GM23248 (cell line): ENCODE results near the gene NFATC2. TPM values are rescaled to one million over a fixed set of nuclear protein-coding genes. Genes with fewer than 3 reads are reported as not detected.

Source experiments
- DNase-seq: peaks from one replicate; pipeline ENCODE4 v3.0.0-alpha.2; 2015
- H2AFZ ChIP-seq: fragments of 200-600 bp; sonication (generic); 2 replicates; pipeline ENCODE4 v1.6.1; 2016; ENCODE audit warnings: antibody characterized with exemption
- H3F3A ChIP-seq: fragments of 200-600 bp; sonication (generic); 2 replicates; pipeline ENCODE4 v1.6.1; 2016; ENCODE audit warnings: mild to moderate bottlenecking, antibody characterized with exemption, mixed run types; ENCODE audit not compliant: insufficient read depth
- H3K27ac ChIP-seq: fragments of 200-600 bp; sonication (generic); 2 replicates; pipeline ENCODE4 v1.5.1; 2016; ENCODE audit warnings: mild to moderate bottlenecking
- H3K27me3 ChIP-seq: fragments of 200-600 bp; sonication (generic); replicated peaks from 2 replicates; pipeline ENCODE4 v1.6.1; 2016; ENCODE audit warnings: mild to moderate bottlenecking; ENCODE audit not compliant: insufficient read depth
- H3K36me3 ChIP-seq: fragments of 200-600 bp; sonication (generic); 2 replicates; pipeline ENCODE4 v1.6.1; 2016; ENCODE audit warnings: low read depth, mild to moderate bottlenecking
- H3K4me1 ChIP-seq: fragments of 200-600 bp; sonication (generic); 2 replicates; pipeline ENCODE4 v1.6.1; 2016; ENCODE audit warnings: mild to moderate bottlenecking; ENCODE audit not compliant: insufficient read depth
- H3K4me2 ChIP-seq: fragments of 200-600 bp; sonication (generic); one replicate; pipeline ENCODE4 v1.6.1; 2016; ENCODE audit warnings: mild to moderate bottlenecking; ENCODE audit not compliant: unreplicated experiment
- H3K4me3 ChIP-seq: fragments of 200-600 bp; sonication (generic); 2 replicates; pipeline ENCODE4 v1.5.1; 2016; ENCODE audit warnings: mild to moderate bottlenecking
- H3K79me2 ChIP-seq: fragments of 200-600 bp; sonication (generic); 2 replicates; pipeline ENCODE4 v1.6.1; 2016; ENCODE audit warnings: mild to moderate bottlenecking; ENCODE audit not compliant: insufficient read depth
- H3K9ac ChIP-seq: fragments of 200-600 bp; sonication (generic); 2 replicates; pipeline ENCODE4 v1.6.1; 2016; ENCODE audit warnings: mild to moderate bottlenecking
- H3K9me2 ChIP-seq: fragments of 200-600 bp; sonication (generic); 2 replicates; pipeline ENCODE4 v1.6.1; 2016; ENCODE audit warnings: mixed run types, mild to moderate bottlenecking, moderate library complexity; ENCODE audit not compliant: insufficient read depth
- H3K9me3 ChIP-seq: fragments of 200-600 bp; sonication (generic); one replicate; pipeline ENCODE4 v1.6.1; 2017; ENCODE audit warnings: low read depth
- H4K20me1 ChIP-seq: fragments of 200-600 bp; sonication (generic); 2 replicates; pipeline ENCODE4 v1.6.0; 2016; ENCODE audit not compliant: insufficient read depth
- EZH2 ChIP-seq: fragments of 200-600 bp; sonication (generic); IDR thresholded peaks from 2 replicates; pipeline ENCODE4 v1.6.1; 2018; ENCODE audit warnings: antibody characterized with exemption, mild to moderate bottlenecking; ENCODE audit not compliant: insufficient read depth, poor library complexity, severe bottlenecking
- EZH2phosphoT487 ChIP-seq: fragments of 200-600 bp; sonication (generic); IDR thresholded peaks from 2 replicates; pipeline ENCODE4 v1.6.1; 2018; ENCODE audit warnings: antibody characterized with exemption, moderate library complexity, mild to moderate bottlenecking, low read depth; ENCODE audit not compliant: insufficient read depth
- WGBS, 2 experiments: methylation state at CpG; one replicate each; pipeline ENCODE4 v1.1.6; 2015 to 2017; ENCODE audit warnings: low lambda C conversion rate in 2 of 2, low coverage in 1 of 2; ENCODE audit errors: missing lambda C conversion rate in 2 of 2; 5-methylcytosine and 5-hydroxymethylcytosine counted together
- in situ Hi-C: fragments of 300-500 bp; cut with MboI; formaldehyde crosslinking; loops from 2 replicates; pipeline ENCODE4 v1.15.0; 2020
- polyA plus RNA-seq: library from polyadenylated mRNA; unstranded; fragments of >200 nt; fragmentation: Nextera tagmentation; extraction: Ambion mirVana; gene quantifications from 2 replicates; pipeline ENCODE4 v1.2.1, GENCODE V29; 2016
- total RNA-seq: library from RNA; depleted of rRNA; stranded (reverse); fragments of >200 nt; shearing (Covaris generic); gene quantifications from 2 replicates; pipeline ENCODE4 v1.2.3, GENCODE V29; 2014

Gene NFATC2
- total and polyA plus RNA-seq, 2 experiments from 2014 or later = 0.11 to 0.14 TPM

DNA sequence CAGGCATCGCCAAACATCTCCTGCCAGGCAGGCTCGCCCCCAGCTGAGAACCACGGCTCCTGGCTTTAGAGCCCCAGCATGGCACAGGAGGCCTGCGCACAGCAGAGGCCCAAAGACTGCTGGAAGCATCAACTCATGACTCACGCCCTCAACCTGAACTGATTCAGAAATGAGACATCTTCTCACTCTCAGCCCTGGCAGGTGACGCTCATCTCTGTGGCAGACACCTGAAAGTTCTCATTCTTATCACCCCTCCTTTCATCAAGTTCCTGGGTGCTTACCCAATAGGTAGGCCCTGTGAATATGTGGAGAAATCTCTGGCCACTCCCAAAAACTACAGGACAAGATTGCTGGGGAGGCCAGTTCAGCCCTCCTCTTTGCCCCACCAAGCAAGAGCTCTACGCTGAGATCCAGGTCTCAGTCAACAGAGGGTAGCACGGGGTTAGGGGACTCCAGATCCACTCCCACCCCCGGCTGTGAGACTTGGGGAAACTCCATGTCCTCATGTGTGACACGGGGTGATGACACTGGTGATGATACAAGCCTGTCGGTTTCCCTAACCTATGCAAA is 11.3 kb downstream of the NFATC2 start:
- Histone ChIP-seq H3K27me3 (no peaks in the 10 kb centered on the region), H3K9me2 (no peaks in the 10 kb centered on the region), H3K4me1 (peaks cover 20% of the 10 kb centered on the region), H3K79me2 (no peaks in the 10 kb centered on the region), H3F3A (peaks cover 7% of the 10 kb centered on the region), H3K27ac (no peak overlapping the region), H3K4me2 (no peak overlapping the region), H3K9ac (no peak overlapping the region), H2AFZ (no peak overlapping the region), H3K4me3 (no peak overlapping the region), H3K36me3 (no peaks in the 10 kb centered on the region), H3K9me3 (no peaks in the 10 kb centered on the region), H4K20me1 (no peaks in the 10 kb centered on the region)
- 93 to 95% methylated on average over 11 of the region's 11 CpGs for WGBS, 2 experiments
- DNase-seq = peak; percentile 24
- no peak for TF ChIP-seq EZH2phosphoT487
- no peak for TF ChIP-seq EZH2
- in situ Hi-C loops = no loop called here

DNA sequence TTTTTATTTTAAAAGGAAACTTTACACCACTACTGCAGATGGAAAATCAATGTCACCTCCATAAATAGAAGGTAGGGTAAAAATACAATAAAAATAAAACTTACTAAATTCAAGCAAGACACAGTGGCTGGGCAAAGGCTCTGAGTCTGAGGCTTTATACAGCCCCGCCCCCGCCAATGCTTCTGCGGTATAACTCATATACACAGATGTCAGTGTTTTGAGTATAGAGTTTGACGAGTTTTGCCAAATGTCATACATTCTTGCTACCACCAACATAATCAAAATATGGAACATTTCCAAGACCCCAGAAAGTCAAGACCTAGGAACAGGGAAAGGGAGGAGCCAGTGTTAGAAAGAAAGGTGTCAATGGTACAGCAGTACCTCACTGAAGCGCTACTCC is 12.8 kb downstream of the NFATC2 start:
- no peak overlapping the region for H3K4me3 ChIP-seq
- H3K36me3 ChIP-seq = no peaks in the 10 kb centered on the region
- no peak overlapping the region for H3K27ac ChIP-seq
- 90 to 93% methylated on average over 5 of the region's 5 CpGs for WGBS, 2 experiments
- no peak overlapping the region for H3K9ac ChIP-seq
- DNase-seq = no peak
- no peak overlapping the region for H2AFZ ChIP-seq
- H3K79me2 ChIP-seq = no peaks in the 10 kb centered on the region
- no peak overlapping the region for H3K4me2 ChIP-seq
- in situ Hi-C loops = no loop called here
- no peak for TF ChIP-seq EZH2phosphoT487
- TF ChIP-seq EZH2 = no peak
- no peaks in the 10 kb centered on the region for H3K27me3 ChIP-seq
- H3K9me2 ChIP-seq = no peaks in the 10 kb centered on the region
- H3K4me1 ChIP-seq = peaks cover 20% of the 10 kb centered on the region
- no peaks in the 10 kb centered on the region for H4K20me1 ChIP-seq
- no peaks in the 10 kb centered on the region for H3K9me3 ChIP-seq
- H3F3A ChIP-seq = peaks cover 7% of the 10 kb centered on the region

DNA sequence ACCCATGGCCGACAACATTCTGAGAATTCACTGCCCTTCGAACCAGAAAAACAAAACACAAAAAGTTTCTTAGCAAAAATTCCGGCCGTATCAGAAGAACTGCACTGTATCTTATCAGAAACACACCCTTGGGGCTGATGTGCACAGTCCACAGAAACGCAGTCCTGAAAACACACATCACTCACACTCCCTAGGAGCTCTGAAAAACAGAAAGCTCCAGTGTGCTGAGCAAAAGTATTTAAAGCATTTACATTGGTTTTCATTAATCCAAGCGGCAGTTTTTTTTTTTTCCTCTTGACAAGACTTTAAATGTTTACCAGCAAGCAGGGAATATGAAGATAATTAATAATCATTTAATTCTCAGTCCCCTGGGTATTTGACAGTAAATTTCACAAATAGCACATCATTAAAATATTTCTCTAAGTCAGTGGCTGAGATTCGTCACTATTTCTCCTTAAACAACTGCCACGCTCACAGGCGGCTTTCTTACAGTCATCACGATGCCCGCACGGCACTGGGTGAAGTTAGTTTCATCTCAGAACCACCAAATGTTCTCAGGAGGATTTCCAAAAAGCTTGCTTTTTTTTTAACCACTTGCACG is 13.3 kb downstream of the NFATC2 start:
- TF ChIP-seq EZH2phosphoT487 = no peak
- TF ChIP-seq EZH2 = no peak
- H3K9me2 ChIP-seq = no peaks in the 10 kb centered on the region
- H3K4me3 ChIP-seq = no peak overlapping the region
- no peak overlapping the region for H3K4me2 ChIP-seq
- no peaks in the 10 kb centered on the region for H3K79me2 ChIP-seq
- in situ Hi-C loops = no loop called here
- H3K4me1 ChIP-seq = peaks cover 20% of the 10 kb centered on the region
- no peaks in the 10 kb centered on the region for H3K27me3 ChIP-seq
- H3K36me3 ChIP-seq = no peaks in the 10 kb centered on the region
- peak; percentile 13 for DNase-seq
- no peak overlapping the region for H3K27ac ChIP-seq
- no peaks in the 10 kb centered on the region for H4K20me1 ChIP-seq
- H3K9me3 ChIP-seq = no peaks in the 10 kb centered on the region
- WGBS, 2 experiments = 85 to 86% methylated on average over 13 of the region's 13 CpGs
- H3F3A ChIP-seq = peaks cover 7% of the 10 kb centered on the region
- H2AFZ ChIP-seq = no peak overlapping the region
- H3K9ac ChIP-seq = no peak overlapping the region

DNA sequence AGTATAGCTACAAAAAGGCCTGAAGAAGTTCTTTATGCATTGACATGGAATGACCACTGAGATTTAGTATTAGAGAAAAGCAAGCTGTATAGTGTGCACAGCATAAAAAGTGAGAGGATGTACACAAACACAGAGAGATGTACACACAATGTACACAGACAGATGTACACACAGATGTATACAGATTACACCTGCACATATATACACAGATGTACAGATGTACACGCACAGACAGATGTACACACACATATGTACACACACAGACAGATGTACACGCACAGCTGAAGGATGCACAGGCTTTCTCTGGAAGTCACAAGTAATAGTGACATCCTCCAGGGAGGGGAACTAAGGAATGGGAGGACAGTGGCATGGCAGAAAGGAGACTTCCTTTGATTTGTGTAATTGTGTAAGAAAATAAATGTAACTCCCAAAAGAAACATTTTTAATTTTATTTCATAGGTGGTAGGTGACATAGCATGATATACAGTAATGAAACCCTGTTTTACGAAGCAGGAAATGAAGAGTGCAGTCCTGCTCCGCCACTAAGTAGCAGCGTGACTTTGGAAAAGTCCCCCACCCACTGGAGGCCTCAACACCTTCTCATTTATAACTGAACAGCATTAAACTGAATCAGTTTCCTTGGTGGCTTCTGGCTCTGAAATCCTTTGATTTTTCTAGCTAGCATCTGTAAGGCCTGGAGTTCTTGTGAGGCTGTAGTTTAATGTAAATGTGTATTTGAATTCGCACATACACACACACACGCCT is 14.1 kb downstream of the NFATC2 start:
- Histone ChIP-seq H3K36me3 (no peaks in the 10 kb centered on the region), H3F3A (peaks cover 7% of the 10 kb centered on the region), H3K9me2 (no peaks in the 10 kb centered on the region), H4K20me1 (no peaks in the 10 kb centered on the region), H3K79me2 (no peaks in the 10 kb centered on the region), H3K4me3 (no peak overlapping the region), H3K9ac (no peak overlapping the region), H3K9me3 (no peaks in the 10 kb centered on the region), H3K4me1 (peaks cover 15% of the 10 kb centered on the region), H2AFZ (no peak overlapping the region), H3K27ac (no peak overlapping the region), H3K27me3 (no peaks in the 10 kb centered on the region), H3K4me2 (no peak overlapping the region)
- TF ChIP-seq EZH2phosphoT487 (no peak), EZH2 (no peak)
- no peak for DNase-seq
- 87 to 89% methylated on average over 7 of the region's 7 CpGs for WGBS, 2 experiments
- in situ Hi-C loops = no loop called here
